Fibroblast of lung (primary cell): Measurements from ENCODE around the gene DES. TPM values are rescaled to one million over a fixed set of nuclear protein-coding genes. Genes with fewer than 3 reads are reported as not detected.

Experiments used
- DNase-seq, 2 donors: peaks; one replicate each; pipeline versions ENCODE4 v3.0.0 to v3.0.0-alpha.2; 2010; ENCODE audit warnings: low read depth in 2 of 2
- H2AFZ ChIP-seq: 2 replicates; pipeline ENCODE4 v1.5.1; 2012; ENCODE audit warnings: low read length, control low read depth, inconsistent platforms
- H3K27ac ChIP-seq: 2 replicates; pipeline ENCODE4 v1.5.1; 2011; ENCODE audit warnings: low read length, control low read depth; ENCODE audit not compliant: insufficient read depth
- H3K27me3 ChIP-seq: 2 replicates; pipeline ENCODE4 v1.5.1; 2011; ENCODE audit warnings: mild to moderate bottlenecking, low read length; ENCODE audit not compliant: control insufficient read depth, insufficient read depth
- H3K36me3 ChIP-seq: 2 replicates; pipeline ENCODE4 v1.5.1; 2011; ENCODE audit warnings: low read length; ENCODE audit not compliant: control insufficient read depth, insufficient read depth
- H3K4me1 ChIP-seq: 2 replicates; pipeline ENCODE4 v1.5.1; 2011; ENCODE audit warnings: low read length; ENCODE audit not compliant: control insufficient read depth, insufficient read depth; ENCODE audit errors: extremely low read depth
- H3K4me2 ChIP-seq: 2 replicates; pipeline ENCODE4 v1.5.1; 2011; ENCODE audit warnings: low read length, control low read depth; ENCODE audit not compliant: insufficient read depth; ENCODE audit errors: extremely low read depth
- H3K4me3 ChIP-seq, 4 experiments: fragments of 200-600 bp in 1 of 4; sonication (generic) in 1 of 4; replicated peaks in 1 of 4; 2 replicates each; pipeline ENCODE4 v1.5.1; 2011 to 2016; ENCODE audit warnings: low read length in 4 of 4, low read depth in 3 of 4, mild to moderate bottlenecking in 3 of 4, control low read depth in 2 of 4, inconsistent platforms in 1 of 4, mixed read lengths in 1 of 4; ENCODE audit not compliant: insufficient read depth in 1 of 4; ENCODE audit errors: control extremely low read depth in 1 of 4
- H3K79me2 ChIP-seq: 2 replicates; pipeline ENCODE4 v1.5.1; 2012; ENCODE audit warnings: mild to moderate bottlenecking, low read length, inconsistent platforms; ENCODE audit not compliant: control insufficient read depth, insufficient read depth
- H3K9ac ChIP-seq: 2 replicates; pipeline ENCODE4 v1.5.1; 2011; ENCODE audit warnings: mild to moderate bottlenecking, low read length, control low read depth; ENCODE audit not compliant: insufficient read depth
- H3K9me3 ChIP-seq: 2 replicates; pipeline ENCODE4 v1.5.1; 2012; ENCODE audit warnings: low read depth, low read length; ENCODE audit not compliant: control insufficient read depth, insufficient read depth
- H4K20me1 ChIP-seq: 2 replicates; pipeline ENCODE4 v1.5.1; 2011; ENCODE audit warnings: low read length; ENCODE audit not compliant: control insufficient read depth, insufficient read depth; ENCODE audit errors: extremely low read depth
- EZH2 ChIP-seq: IDR thresholded peaks from 2 replicates; pipeline ENCODE4 v1.5.1; 2012; ENCODE audit warnings: low read length, control low read depth, mild to moderate bottlenecking; ENCODE audit errors: missing control alignments
- polyA plus RNA-seq, 2 donors: library from polyadenylated mRNA; depleted of rRNA in 1 of 2; stranded (reverse) in 1 of 2; unstranded in 1 of 2; fragments of >200 nt; gene quantifications; 2 replicates each; pipeline ENCODE4 v1.2.1, GENCODE V29; 2011 to 2012; ENCODE audit warnings: missing spikeins in 1 of 2
- total RNA-seq: library from RNA; depleted of rRNA; stranded (reverse); fragments of >200 nt; gene quantifications from 2 replicates; pipeline ENCODE4 v1.2.1, GENCODE V29; 2014
- TF ChIP-seq, protein P1 (sequence below), 2 donors: IDR thresholded peaks in 1 of 2; conservative IDR thresholded peaks in 1 of 2; 1 replicate in 1 of 2; 2 replicates in 1 of 2; pipeline ENCODE4 v1.5.1; 2011 to 2012; ENCODE audit warnings: low read length in 2 of 2, control low read depth in 1 of 2, inconsistent platforms in 1 of 2, low read depth in 1 of 2, mild to moderate bottlenecking in 1 of 2

The DES gene
- total and polyA plus RNA-seq, 2 donors (not counting 1 experiment from before 2014, with no cell fraction given), result 11.0 to 34.7 TPM

DNA sequence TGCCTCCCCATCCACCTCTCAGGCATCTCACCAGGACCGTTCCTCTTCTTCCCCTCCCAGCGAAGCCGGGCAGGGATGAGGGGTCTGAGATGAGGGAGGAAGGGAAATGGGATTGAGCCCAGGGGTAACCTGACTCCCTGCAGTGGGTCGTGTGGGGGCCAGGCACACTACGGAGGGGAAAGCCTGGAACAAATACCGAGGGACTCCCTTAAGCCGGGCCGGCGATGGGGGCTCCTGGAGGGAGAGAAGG lies 16.2 kb downstream of the DES start:
- Histone ChIP-seq H3K9ac (no peak overlapping the region), H4K20me1 (no peaks in the 10 kb centered on the region), H3K27ac (no peak overlapping the region), H3K36me3 (no peaks in the 10 kb centered on the region), H3K9me3 (no peaks in the 10 kb centered on the region), H2AFZ (no peak overlapping the region), H3K4me1 (no peaks in the 10 kb centered on the region), H3K27me3 (peaks cover 8% of the 10 kb centered on the region), H3K79me2 (no peaks in the 10 kb centered on the region), H3K4me3 (no peak overlapping the region), H3K4me2 (no peak overlapping the region)
- no peak for TF ChIP-seq EZH2
- TF ChIP-seq, protein P1, sequence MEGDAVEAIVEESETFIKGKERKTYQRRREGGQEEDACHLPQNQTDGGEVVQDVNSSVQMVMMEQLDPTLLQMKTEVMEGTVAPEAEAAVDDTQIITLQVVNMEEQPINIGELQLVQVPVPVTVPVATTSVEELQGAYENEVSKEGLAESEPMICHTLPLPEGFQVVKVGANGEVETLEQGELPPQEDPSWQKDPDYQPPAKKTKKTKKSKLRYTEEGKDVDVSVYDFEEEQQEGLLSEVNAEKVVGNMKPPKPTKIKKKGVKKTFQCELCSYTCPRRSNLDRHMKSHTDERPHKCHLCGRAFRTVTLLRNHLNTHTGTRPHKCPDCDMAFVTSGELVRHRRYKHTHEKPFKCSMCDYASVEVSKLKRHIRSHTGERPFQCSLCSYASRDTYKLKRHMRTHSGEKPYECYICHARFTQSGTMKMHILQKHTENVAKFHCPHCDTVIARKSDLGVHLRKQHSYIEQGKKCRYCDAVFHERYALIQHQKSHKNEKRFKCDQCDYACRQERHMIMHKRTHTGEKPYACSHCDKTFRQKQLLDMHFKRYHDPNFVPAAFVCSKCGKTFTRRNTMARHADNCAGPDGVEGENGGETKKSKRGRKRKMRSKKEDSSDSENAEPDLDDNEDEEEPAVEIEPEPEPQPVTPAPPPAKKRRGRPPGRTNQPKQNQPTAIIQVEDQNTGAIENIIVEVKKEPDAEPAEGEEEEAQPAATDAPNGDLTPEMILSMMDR (conservative IDR thresholded peaks at IDR 0.05 in 1 of 2, IDR thresholded peaks at IDR 0.05 in 1 of 2; ENCODE audit: low read depth in 1 of 2, low read length in 2 of 2), result no peak
- DNase-seq, result no peak

DNA sequence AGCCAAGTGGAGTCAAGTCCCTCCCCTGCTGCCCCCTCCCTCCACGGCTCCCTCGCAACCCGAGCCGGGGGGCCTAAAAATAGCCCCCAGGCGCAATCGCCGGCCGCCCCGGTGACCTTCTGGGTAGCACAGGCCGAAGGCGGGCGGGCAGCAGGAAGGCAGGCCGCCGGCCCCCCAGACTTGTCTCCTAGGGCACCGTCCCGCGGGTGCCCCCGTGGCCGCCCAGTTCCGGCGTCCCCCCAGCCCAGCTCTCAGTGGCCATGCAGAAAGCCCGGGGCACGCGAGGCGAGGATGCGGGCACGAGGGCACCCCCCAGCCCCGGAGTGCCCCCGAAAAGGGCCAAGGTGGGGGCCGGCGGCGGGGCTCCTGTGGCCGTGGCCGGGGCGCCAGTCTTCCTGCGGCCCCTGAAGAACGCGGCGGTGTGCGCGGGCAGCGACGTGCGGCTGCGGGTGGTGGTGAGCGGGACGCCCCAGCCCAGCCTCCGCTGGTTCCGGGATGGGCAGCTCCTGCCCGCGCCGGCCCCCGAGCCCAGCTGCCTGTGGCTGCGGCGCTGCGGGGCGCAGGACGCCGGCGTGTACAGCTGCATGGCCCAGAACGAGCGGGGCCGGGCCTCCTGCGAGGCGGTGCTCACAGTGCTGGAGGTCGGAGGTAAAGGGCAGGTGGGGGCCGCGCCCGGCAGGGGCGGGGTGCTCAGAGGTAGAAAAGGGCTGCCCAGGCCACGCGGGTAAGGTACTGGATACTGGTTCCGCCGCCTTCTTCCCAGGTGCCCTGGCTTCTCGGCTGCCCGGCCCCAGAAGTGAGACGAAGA lies 16.7 kb downstream of the DES start, which contains the start of gene SPEG:
Gene SPEG, plus strand, starts transcription at position 126 of the 808 bp plus-strand sequence. Its CDS starts 135 bp downstream, at position 261.
- Histone ChIP-seq H3K27me3 (peaks cover 10% of the 10 kb centered on the region), H3K4me2 (no peak within 1 kb of the TSS), H3K9me3 (no peaks in the 10 kb centered on the region), H3K79me2 (no peaks in the 10 kb centered on the region), H3K27ac (no peak within 1 kb of the TSS), H3K9ac (no peak within 1 kb of the TSS), H4K20me1 (no peaks in the 10 kb centered on the region), H3K36me3 (no peaks in the 10 kb centered on the region), H3K4me1 (no peaks in the 10 kb centered on the region), H2AFZ (no peak within 1 kb of the TSS), H3K4me3 (no peak within 1 kb of the TSS)
- TF ChIP-seq, protein P1 (conservative IDR thresholded peaks at IDR 0.05 in 1 of 2, IDR thresholded peaks at IDR 0.05 in 1 of 2; ENCODE audit: low read depth in 1 of 2, low read length in 2 of 2), result no peak
- no peak for TF ChIP-seq EZH2
- DNase-seq, result peak in 1 of 2 donors; percentile 23

DNA sequence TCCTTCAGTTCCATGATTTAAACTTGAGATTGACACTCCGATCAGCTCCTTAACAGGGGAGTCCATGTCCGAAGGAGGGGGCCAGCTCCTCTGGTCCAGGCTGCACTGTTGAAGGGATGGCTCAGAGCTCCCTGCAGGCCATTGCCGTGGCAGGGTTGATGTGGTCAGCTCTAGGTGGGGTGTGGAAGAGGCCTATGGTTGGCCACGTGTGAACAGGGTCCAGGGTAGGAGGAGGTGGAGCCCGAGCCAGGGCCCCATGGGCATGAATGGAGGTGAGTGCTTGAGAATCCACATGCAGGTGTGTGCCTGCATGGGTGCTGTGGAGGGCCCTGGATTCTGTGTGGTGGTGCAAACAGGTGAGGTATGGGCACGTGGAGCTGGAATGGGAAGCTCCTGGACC lies 17.5 kb downstream of the DES start:
- no peaks in the 10 kb centered on the region for H3K4me1 ChIP-seq
- no peak overlapping the region for H3K27ac ChIP-seq
- H3K9me3 ChIP-seq, result no peaks in the 10 kb centered on the region
- peaks cover 11% of the 10 kb centered on the region for H3K27me3 ChIP-seq
- H3K36me3 ChIP-seq, result no peaks in the 10 kb centered on the region
- no peaks in the 10 kb centered on the region for H3K79me2 ChIP-seq
- H4K20me1 ChIP-seq, result no peaks in the 10 kb centered on the region
- no peak for TF ChIP-seq EZH2
- TF ChIP-seq, protein P1 (conservative IDR thresholded peaks at IDR 0.05 in 1 of 2, IDR thresholded peaks at IDR 0.05 in 1 of 2; ENCODE audit: low read depth in 1 of 2, low read length in 2 of 2), result no peak
- H2AFZ ChIP-seq, result no peak overlapping the region
- H3K4me3 ChIP-seq, result no peak overlapping the region
- DNase-seq, result no peak
- no peak overlapping the region for H3K4me2 ChIP-seq
- H3K9ac ChIP-seq, result no peak overlapping the region
